Activated CD4-positive, alpha-beta T cell treated with anti-CD3 and anti-CD28 coated beads, Interleukin-2, amount 50 U/mL, for 1 hour (primary cell): ENCODE measurements around the gene MACROD1.

Source experiments
- DNase-seq: peaks from one replicate; pipeline ENCODE4 v3.0.0-alpha.2; 2020

MACROD1 gene

DNA sequence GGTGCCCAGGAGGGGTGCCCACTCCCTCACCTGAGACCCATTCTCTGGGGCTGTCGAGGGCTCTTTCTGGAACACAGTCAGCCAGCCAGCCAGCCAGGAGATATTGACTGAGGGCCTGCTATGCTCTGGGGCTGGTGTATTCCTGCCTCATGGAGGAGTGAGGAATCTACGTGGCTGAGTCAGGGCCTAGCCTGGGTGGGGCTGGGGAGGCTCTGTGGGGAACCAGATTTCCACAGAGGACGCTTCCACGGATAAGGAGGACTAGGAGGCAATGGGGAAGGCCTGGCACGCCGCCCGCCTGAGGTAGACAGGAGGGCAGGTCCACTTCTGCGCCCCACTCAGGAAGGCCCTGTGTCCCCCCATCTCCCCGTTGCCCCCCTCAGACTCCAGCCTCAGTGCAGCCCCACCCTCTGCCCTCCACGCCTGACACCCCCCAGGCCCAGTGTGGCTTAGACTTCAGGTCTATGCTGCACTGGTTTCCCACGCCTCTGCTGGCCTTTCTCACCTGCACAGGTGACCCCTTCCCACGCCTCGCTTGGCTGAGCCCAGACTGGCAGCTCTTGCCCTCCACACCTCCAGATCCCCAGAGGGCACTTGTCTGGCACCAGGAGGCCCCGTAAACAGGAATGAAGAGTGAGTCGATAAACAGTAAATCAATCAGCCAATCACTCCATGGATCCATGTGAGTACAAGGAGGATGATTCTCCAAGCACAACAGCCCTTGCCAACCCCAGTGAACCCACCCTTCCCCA, 37.5 kb downstream of the MACROD1 start:
- no peak for DNase-seq

DNA sequence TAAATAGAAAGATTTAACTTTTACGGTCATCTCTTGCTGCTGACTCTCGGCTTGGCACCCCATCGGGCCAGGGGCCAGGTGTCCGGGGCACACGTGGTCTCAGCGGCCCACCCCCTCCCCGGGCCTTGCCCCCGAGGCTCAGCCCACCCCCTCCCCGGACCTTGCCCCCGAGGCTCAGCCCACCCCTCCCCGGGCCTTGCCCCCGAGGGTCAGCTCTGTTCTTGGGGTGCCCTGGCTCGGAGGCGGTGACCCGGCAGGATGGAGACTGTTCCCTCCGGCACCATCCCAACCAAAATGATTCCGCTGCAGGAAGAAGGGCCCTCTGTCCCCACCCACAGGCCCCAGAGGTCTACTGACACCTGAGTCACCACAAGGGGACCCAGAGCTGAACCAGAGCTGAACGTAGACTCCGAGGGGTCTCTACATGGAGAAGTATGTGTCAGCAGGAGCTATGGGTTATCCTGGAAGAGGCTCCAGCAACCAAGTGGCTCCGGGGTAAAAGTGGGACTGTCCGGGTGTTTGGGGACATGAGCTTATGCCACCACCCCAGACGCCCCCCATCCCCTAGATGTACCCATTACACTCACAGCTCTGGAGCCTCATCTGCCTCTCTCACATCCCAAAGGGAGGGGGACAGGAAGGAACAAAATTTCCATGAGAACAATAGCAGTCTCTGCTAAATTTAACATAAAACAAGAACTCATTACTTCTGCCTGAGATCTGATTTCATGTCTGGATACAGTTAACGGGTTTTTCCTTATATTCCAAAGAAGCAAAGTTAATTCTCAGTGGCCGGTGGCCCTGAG, 38.4 kb downstream of the MACROD1 start:
- no peak for DNase-seq

DNA sequence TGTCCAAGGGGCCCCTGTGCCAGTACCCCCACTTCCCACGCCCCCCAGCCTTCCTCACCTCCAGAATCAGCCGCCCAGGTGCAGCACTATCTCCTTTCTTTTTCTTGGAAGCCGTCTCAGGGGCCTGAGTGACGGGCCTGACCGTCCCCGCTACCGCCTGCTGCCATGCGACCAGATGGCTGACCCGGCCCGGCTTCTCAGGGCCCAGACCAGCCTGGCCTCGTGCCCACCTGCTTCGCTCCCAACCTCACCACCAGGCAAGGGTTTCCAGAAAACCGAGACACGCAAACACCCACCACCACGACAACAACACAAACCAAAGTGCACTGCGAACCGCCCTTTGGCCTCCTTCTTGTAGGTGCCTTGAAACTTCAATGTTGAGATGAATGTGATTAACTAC, 39.1 kb downstream of the MACROD1 start:
- DNase-seq: no peak

DNA sequence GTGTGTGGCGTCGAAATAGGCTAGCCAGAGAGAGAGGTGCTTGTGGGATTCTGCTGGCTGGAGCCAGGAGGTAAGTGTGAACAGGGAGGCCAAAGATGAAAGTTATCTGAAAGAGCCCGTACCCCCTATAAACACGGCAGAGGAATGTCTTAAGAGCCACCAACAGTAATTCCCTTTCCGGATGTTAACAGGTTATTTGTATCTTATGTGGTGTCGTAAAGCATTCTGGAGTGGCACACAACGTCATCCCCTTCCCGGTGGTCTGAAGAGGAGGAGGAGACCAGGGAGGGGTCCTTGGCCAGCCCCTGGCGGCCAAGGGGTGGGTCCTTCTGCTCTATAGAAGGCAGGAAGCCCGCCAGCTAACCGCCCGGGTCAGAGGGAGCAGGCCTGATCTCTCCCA, 39.5 kb downstream of the MACROD1 start:
- DNase-seq: no peak

DNA sequence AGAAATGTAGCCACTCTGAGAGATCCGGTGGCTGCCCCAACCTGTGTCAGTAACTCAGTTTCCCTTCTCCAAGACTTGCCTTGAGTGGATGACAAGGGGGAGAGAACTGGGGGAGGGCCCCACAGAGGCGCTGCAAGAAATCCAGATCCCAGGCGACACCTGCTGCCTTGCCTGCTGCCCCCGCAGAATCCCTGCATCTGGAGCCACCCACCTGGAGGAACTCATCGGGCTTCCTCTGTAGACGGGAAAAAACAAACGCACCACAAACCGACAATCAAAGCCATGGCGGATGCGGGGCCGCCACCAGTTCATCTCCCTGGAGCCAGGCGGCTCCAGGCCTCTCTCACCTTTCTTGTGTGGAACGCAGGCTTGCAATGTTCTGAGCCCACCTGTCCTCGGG, 40.2 kb downstream of the MACROD1 start:
- DNase-seq: no peak

DNA sequence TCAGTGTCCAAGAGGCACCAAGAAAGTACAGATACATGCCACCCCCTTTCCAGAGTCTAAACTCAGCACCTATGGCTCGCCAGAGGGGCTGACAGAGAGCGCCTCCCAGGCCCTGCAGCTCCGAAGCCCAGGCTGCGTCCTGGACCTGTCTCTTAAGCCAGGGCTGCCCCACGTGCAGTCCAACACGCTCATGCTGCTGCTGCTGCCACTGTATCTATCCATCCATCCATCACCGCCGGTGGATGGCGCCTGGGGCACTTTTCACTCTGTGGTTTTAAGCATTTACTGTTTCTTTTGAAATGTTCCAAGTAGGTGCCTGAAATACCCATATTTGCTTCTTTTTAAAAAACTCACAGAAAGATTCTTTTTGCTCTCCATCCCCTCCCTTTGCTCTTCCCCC, 41.8 kb downstream of the MACROD1 start:
- DNase-seq: no peak

DNA sequence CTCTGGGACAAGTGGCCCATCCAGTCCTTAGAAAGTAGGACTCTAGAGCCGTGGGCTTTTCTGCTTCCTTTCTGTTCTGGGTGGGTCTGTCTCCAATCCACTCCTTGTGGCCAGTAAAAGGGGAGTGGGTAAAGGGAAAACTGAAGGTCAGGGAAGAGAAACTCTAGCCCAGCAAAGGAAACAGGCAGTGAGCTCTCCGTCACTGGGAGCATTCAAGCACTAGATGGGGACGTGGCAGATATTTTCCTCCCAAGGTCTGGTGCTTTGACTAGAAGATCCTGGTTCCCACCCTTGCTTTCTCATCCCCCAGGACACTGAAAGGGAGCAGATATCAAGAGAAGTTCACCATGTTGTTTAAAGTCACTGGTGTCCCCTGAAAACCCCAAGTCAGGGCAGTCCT, 42.2 kb downstream of the MACROD1 start:
- no peak for DNase-seq

DNA sequence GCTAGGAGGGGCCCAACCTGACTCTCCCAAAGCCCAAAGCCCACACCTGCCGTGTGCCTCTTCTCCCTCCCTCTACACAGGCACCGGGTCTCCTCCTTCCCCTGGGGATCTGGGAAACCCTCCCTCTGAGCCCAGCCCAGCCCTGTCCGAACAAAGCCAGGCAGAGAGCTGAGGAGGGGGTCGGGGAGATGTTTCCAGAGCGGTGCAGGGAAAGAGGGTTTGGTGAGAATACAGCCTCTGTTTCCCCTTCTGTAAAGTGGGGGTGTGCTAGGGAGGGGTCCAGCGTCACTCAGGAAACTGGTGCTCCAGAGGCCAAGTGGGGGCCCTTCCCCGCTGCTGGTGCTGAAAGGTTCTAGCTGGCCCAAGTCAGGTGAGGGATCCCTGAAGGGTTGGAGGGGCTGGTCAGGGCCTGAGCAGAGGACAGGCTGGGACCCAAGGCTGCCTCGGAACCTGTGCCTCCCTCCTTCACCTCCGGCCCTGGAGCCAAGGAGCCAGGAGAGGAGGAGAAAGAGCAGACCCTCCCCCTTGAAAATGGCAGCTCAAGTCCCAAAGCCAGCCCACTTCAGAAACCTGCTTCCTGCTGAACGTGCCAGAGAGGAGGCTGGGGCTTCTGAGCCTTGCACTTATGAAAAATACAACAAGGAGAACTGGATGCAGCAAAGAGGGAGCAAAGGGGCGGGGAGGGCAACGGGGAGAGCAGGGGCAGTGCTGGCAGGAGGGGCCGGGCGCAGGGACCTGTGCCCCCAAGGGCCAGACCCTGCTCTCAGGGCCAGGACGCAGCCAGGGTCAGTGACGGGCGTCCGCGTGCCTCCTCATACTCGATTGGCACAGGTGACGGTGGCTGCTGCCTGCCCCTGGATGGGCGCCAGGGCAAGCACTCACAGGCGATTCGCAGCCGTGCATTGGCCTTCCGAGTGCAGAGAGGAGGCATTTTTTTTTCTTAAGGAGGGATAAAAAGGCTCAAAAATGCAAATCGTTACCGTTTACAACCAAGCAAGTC, 43.2 kb downstream of the MACROD1 start:
- DNase-seq: no peak

DNA sequence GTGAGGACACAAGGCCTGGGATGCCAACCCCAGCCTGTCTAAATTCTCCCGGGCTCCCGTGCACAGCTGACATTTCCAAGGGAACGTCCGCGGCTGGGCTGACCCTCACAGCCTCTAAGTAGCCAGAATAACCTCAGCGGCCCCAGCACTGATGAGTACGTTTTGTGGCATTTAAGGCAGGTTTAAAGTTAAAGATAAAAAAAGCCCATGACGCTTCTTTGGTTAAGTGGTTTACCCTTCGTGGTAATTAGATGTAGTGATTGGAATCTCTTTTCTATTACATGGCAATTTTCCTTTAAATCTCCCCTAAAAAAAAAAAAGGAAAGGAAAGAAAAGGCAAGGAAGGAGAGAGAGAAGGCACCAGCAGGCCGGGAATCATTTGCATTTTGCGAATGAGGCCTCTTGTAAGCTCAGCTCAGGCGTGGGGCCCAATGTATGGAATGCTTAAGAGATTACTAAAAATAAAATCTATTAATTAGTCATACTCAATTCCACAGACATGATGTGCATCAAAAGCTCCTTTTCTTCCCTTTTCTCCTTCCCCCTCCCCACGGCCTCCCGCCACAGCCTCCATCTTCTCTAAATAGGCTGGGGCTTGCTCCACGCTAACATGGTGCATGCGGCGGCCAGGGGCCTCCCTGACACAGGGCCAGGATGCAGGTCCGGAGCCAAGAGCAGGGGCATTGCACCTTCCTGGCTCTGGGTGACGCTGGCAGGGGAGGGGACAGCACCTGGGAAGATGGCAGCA, 44.1 kb downstream of the MACROD1 start:
- no peak for DNase-seq

DNA sequence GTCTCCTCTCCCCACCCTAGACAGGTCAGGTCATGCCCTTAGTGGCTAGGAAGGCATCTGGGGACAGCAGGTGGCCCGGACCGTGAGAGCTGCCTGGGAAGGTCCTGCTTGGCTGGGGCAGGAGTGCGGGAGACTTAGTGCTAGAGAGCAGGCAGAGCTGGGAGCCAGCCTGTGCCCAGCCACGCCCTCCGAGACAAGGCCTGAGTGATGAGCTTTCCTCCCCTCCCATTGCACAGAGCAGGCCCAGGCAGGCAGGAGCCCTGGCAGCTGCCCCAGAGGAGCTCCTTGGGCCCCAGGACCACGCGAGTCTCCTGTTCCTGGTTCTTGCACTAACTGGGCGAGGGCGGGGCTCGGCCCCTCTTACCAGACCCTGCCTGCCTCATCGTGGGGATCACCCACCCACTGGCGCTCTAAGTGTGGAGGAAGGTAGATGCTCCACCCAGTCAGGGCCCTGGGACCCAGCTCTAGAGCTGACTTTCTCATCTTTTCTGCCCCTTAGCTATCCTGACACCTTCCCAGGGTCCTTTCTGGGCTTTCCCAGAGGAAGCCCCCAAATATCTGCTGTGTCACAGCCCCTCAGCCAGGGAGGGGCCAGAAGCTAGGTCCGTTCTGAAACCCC, 44.9 kb downstream of the MACROD1 start:
- DNase-seq: no peak

DNA sequence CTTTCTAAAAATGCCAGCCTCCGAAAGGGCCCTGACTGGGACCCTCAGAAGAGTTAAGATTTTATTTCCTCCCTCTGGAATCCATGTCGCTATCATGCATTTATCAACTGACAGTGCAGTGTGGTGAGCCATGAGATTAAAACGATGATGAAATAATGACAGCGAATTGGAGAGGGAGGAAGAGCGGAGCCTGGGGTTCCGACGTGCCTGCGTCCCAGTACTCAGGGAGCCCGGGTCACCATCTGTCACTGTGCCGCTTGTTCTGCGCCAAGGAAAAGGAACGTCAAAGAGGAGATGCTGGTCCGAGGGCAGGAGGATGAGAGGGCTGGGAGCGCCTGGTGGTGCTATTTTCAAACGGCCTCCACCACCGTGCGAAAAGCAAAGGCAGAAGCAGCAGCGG, 46.2 kb downstream of the MACROD1 start:
- DNase-seq: no peak

DNA sequence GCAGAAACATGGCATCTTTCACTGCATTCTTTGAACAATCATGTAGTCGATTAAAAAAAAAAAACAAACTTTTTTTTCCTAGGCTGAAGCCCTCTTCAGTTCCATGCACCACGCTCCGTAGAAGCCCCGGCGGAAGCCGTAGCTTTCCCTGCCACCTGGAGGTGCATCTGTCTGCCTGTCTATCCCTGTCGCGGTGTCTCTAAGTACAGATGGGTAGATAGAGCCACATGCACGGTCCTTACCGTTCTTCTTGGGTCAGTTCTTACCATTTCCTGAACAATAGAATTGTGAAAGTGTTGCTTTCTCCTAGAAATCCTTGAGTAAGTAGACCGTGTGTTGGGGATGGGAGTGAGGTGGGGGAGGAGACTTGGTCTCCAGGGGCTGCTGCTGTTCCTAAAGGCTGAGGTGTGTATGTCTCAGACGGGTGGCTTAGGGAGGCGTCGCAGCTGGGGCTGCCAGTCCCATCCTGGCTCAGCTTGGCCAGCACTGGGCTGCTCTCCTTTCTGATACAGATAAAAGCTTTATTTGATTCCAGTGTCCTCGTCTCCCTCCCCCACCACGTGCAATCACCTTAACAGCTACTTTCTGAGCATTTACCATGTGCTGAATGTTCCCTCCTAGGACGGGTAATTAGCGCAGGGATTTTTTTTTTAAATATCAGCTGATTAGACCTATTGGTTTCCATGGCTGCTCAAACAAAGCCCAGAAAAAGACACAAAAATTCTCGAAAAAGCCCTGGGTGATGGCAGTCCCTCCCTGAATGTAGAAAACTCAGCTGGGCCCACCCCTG, 46.8 kb downstream of the MACROD1 start:
- DNase-seq: no peak

DNA sequence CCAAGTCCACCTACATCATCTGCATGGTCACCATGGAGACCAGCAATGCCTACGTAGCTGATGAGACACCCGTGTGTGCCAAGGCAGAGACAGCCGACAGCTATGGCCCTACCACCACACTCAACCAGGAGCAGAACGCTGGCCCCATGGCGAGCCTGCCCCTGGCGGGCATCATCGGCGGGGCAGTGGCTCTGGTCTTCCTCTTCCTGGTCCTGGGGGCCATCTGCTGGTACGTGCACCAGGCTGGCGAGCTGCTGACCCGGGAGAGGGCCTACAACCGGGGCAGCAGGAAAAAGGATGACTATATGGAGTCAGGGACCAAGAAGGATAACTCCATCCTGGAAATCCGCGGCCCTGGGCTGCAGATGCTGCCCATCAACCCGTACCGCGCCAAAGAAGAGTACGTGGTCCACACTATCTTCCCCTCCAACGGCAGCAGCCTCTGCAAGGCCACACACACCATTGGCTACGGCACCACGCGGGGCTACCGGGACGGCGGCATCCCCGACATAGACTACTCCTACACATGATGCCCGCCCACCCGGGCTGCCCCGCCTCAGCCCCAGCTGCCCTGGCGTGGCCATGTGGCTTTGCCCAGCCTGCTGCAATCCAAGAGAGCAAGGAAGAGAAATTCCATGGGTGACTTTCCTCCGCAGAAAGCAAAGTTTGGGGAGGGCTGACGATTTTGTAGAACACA, 48.0 kb downstream of the MACROD1 start:
- no peak for DNase-seq

DNA sequence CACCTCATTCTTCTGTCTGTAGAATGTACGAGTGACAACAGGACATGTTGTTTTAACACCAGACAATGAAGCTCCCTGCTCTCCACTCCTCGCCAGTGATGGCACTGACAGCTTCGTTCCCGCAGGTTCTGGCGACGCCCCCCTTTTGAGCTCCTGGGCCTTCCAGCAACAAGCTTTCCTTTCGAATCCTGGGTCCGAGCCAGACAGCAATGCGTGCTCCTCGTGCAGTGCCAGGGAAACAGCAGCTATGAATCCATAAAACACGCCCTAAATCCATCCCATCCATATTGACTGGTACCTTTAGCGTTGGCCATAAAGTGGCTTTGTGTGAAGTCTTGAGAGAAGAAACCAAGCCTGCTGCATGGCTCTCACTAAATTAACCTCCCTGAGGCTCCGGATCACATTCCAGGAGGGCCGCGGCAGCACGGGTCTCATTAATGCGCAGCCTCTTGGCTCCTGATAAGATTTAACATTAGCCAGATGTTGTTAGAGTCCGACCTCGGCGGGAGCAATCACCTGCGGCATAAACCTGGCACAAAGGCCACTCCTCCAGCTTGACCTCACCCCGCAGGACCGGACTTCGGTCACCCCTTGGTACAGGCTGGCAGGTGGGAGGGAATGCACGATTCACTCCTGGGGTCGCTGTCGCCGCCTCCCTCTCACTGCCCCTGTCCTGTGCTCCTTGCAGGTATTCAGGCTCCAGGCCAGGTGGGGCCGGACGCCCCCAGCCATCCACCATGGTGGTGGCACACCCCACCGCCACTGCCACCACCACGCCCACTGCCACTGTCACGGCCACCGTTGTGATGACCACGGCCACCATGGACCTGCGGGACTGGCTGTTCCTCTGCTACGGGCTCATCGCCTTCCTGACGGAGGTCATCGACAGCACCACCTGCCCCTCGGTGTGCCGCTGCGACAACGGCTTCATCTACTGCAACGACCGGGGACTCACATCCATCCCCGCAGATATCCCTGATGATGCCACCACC, 50.1 kb downstream of the MACROD1 start:
- DNase-seq: no peak

DNA sequence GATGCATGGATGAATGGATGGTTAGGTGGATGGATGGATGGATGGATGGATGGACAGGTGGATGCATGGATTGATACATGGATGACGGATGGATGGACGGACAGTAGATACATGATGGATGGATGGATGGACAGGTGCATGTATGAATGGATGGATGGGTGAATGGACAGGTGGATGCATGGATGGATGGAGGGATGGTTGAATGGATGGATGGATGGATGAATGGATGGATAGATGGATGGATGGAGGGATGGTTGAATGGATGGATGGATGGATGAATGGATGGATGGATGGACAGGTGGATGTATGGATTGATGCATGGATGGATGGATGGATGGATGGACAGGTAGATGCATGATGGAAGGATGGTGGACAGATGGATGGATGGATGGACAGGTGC, 51.7 kb downstream of the MACROD1 start:
- no peak for DNase-seq

DNA sequence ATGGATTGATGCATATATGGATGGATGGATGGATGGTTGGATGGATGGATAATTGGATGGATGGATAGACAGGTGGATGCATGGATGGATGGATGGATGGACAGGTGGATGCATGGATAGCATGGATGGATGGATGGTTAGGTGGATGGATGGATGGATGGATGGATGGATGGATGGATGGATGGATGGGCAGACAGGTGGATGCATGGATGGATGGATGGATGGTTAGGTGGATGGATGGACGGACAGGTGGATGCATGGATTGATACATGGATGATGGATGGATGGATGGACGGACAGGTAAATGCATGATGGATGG, 52.5 kb downstream of the MACROD1 start:
- no peak for DNase-seq

DNA sequence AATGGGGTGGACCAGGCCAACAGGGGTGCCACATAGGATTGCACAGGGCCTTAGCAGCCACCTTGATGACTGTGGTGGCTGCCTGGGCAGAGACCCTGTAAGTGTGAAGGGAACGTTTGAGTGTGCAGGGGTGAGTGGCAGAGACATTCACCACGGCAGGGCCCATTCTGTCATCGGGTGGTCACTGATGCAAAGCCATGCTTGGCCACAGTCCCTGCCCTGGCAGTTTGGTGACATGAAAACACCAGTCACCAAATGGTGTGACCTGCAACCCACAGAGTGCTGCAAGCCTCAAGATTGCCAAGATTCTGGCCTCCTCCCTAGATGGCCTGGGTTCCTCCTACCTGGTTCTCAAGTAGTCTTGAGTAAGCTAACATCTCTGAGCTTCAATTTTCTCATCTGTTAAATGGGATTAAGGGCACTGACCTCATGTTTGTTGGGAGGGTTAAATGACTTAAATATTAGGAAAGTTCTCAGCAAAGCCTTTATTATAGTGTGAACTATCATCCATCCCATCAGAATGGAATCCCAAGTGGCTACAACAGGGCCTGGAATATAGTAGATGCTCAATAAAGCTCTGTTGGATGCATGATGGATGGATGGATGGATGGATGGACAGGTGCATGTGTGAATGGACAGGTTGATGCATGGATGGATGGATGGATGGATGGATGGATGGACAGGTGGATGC, 53.0 kb downstream of the MACROD1 start:
- no peak for DNase-seq

DNA sequence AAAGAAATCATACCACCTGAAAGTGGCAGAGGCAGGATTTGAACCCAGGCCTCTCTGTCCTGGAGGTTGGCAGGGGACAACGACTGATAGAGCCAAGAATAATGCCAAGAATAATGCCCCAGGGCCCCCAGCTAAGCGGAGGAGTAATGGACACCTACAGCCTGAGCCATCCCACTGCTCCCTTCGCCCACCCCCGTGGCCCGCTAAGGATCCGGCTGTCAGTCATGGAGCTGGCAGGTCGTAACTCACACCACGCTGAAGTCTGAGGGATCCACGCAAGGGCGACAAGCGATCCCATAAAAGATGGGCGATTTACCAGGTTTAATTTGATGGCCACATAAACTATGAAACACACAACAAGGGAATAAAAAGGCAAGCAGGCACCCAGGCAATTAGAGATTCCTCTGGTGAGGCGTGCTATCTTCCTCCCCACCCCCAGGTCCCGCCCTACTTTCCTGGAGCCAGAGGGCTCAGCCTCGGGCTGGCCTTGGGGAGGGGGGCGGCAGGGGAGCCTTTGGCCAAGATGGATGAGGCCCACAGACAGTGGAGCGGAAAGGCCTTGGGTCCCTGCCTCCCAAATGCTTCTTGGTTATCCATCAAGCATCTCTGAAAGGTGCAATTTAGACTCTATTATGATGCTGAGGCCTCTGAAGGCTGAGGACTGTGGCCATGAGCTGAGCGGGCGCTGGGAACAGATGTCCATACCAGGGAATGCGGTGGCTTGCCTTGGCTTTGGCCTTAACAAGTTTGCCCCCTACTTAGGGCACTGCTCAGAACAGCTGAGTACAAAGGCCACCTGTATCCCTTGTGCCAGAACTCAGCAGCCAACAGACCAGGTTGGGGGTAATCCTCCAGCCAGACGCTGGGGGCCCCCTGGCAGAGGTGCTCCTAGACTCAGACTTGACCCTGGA, 55.2 kb downstream of the MACROD1 start:
- DNase-seq: no peak
